ENCODE data around the gene TRAPPC10. TPM values are rescaled to one million over a fixed set of nuclear protein-coding genes. Genes with fewer than 3 reads are reported as not detected.
"Not testable (repeated sequence)": the region's sequence is repeated elsewhere in the genome, so short reads cannot be mapped to it uniquely, and the experiment has no call there.

Gene TRAPPC10
- total and polyA plus RNA-seq, 4 donors: 23.8 to 27.1 (median 24.6) TPM

GRCh38 chr21:44155994-44156380, 143.9 kb downstream of the TRAPPC10 start:
- WGBS (ENCODE audit: insufficient coverage): no CpG with 5 or more reads among the region's 8 CpGs

More at GRCh38 chr21:44155994-44156380, 143.9 kb downstream of the TRAPPC10 start:
- H3K27me3 ChIP-seq (ENCODE audit: control insufficient read depth, insufficient read depth, low read length); H3K4me1 ChIP-seq (ENCODE audit: control insufficient read depth, insufficient read depth, low read length); H3K36me3 ChIP-seq (ENCODE audit: control insufficient read depth, insufficient read depth, low read length); DNase-seq (ENCODE audit: low read depth in 4 of 6, low spot score in 6 of 6); H3K9me3 ChIP-seq (ENCODE audit: control insufficient read depth, insufficient read depth, low read length); H3K4me3 ChIP-seq (ENCODE audit: low read depth, low read length); H3K27ac ChIP-seq (ENCODE audit: low read depth, low read length): not testable (repeated sequence)

Small RNAs within 50 kb of the gene (small RNA-seq; reads per million reads assigned to genes)
- not detected for gene RNU6-1150P (ENCODE audit: low replicate concordance)

Other genes starting within 250 kb of the TRAPPC10 start
- 10 to 100 TPM in 1 of 2 donors, 1 to 10 TPM in 1; 9.8 to 18.7 TPM for gene CSTB, start 236.0 kb upstream of the TRAPPC10 start, total RNA-seq
- gene CSTB, start 236.0 kb upstream of the TRAPPC10 start, polyA plus RNA-seq (ENCODE audit: insufficient read length in 2 of 2): 10 to 100 TPM; 40.0 to 43.1 TPM
- gene RRP1, start 222.7 kb upstream of the TRAPPC10 start, total RNA-seq: 10 to 100 TPM; 14.2 to 16.9 TPM
- 10 to 100 TPM; 31.3 to 39.2 TPM for gene RRP1, start 222.7 kb upstream of the TRAPPC10 start, polyA plus RNA-seq (ENCODE audit: insufficient read length in 2 of 2)
- 10 to 100 TPM; 33.7 to 35.5 TPM for gene AGPAT3, start 147.1 kb upstream of the TRAPPC10 start, total RNA-seq
- gene AGPAT3, start 147.1 kb upstream of the TRAPPC10 start, polyA plus RNA-seq (ENCODE audit: insufficient read length in 2 of 2): 10 to 100 TPM; 63.2 to 63.3 TPM
- 10 to 100 TPM in 1 of 2 donors, 1 to 10 TPM in 1; 4.2 to 15.2 TPM for gene PWP2, start 95.1 kb downstream of the TRAPPC10 start, total RNA-seq
- gene PWP2, start 95.1 kb downstream of the TRAPPC10 start, polyA plus RNA-seq (ENCODE audit: insufficient read length in 2 of 2): 1 to 10 TPM; 5.0 to 5.7 TPM
- gene GATD3, start 121.4 kb downstream of the TRAPPC10 start, total RNA-seq: 10 to 100 TPM; 14.1 to 30.7 TPM
- 10 to 100 TPM; 31.2 to 46.4 TPM for gene GATD3, start 121.4 kb downstream of the TRAPPC10 start, polyA plus RNA-seq (ENCODE audit: insufficient read length in 2 of 2)
- gene ICOSLG, start 228.6 kb downstream of the TRAPPC10 start, total RNA-seq: 1 to 10 TPM in 1 of 2 donors, under 1 TPM in 1; 0.59 to 1.5 TPM
- 1 to 10 TPM; 3.2 to 3.8 TPM for gene ICOSLG, start 228.6 kb downstream of the TRAPPC10 start, polyA plus RNA-seq (ENCODE audit: insufficient read length in 2 of 2)
- not detected for gene DNMT3L, start 249.6 kb downstream of the TRAPPC10 start, total RNA-seq
- gene DNMT3L, start 249.6 kb downstream of the TRAPPC10 start, polyA plus RNA-seq (ENCODE audit: insufficient read length in 2 of 2): not detected

Data from spinal cord (tissue), 10 donors.